Right atrium auricular region (tissue), 2 donors: ENCODE measurements around the gene GORAB. TPM values are rescaled to one million over a fixed set of nuclear protein-coding genes. Genes with fewer than 3 reads are reported as not detected.
A peak's percentile ranks its signal among the peaks of the same experiment; 100 is the strongest.

Experiments
- DNase-seq: peaks from one replicate; pipeline ENCODE4 v3.0.0-alpha.2; 2019; ENCODE audit warnings: low spot score
- H3K27ac ChIP-seq, 2 donors: fragments of 200-600 bp; sonication (generic); 1 replicate in 1 of 2; 2 replicates in 1 of 2; pipeline ENCODE4 v1.5.1; 2016 to 2019
- H3K27me3 ChIP-seq, 2 donors: fragments of 200-600 bp; sonication (generic); one replicate each; pipeline versions ENCODE4 v1.5.1 to v1.6.0; 2017 to 2019
- H3K36me3 ChIP-seq: fragments of 200-600 bp; sonication (generic); one replicate; pipeline ENCODE4 v1.5.1; 2016
- H3K4me1 ChIP-seq, 2 donors: fragments of 200-600 bp; sonication (generic); one replicate each; pipeline versions ENCODE4 v1.5.1 to v1.6.0; 2017 to 2019
- H3K4me3 ChIP-seq, 2 donors: fragments of 200-600 bp; sonication (generic); 1 replicate in 1 of 2; 2 replicates in 1 of 2; pipeline ENCODE4 v1.5.1; 2017 to 2019; ENCODE audit warnings: mild to moderate bottlenecking in 1 of 2, moderate library complexity in 1 of 2
- H3K9me3 ChIP-seq, 2 donors: fragments of 200-600 bp; sonication (generic); one replicate each; pipeline ENCODE4 v1.5.1; 2019
- CTCF ChIP-seq, 2 donors: fragments of 200-600 bp; sonication (generic); IDR thresholded peaks; one replicate each; pipeline ENCODE4 v1.5.1; 2019; ENCODE audit warnings: antibody characterized with exemption in 2 of 2
- total RNA-seq, 2 donors: library from RNA; depleted of rRNA; stranded (reverse); fragments of >200 nt; gene quantifications; one replicate each; pipeline ENCODE4 v1.1.0, GENCODE V29; 2016

Gene GORAB
- total RNA-seq, 2 donors from 2014 or later: 4.9 to 9.2 TPM

GRCh38 chr1:170518185-170518834 lies 13.7 kb upstream of the GORAB start:
- H3K4me1 ChIP-seq: no peaks in the 10 kb centered on the region
- H3K27me3 ChIP-seq: no peaks in the 10 kb centered on the region
- DNase-seq: no peak
- no peak for TF ChIP-seq CTCF (IDR thresholded peaks at IDR 0.05)
- H3K9me3 ChIP-seq: no peaks in the 10 kb centered on the region
- no peak overlapping the region for H3K4me3 ChIP-seq
- H3K36me3 ChIP-seq: no peaks in the 10 kb centered on the region
- H3K27ac ChIP-seq: no peak overlapping the region

GRCh38 chr1:170518965-170519364 lies 13.0 kb upstream of the GORAB start:
- H3K9me3 ChIP-seq: no peaks in the 10 kb centered on the region
- H3K27ac ChIP-seq: no peak overlapping the region
- no peak for DNase-seq
- TF ChIP-seq CTCF (IDR thresholded peaks at IDR 0.05): no peak
- no peak overlapping the region for H3K4me3 ChIP-seq
- H3K27me3 ChIP-seq: no peaks in the 10 kb centered on the region
- H3K36me3 ChIP-seq: no peaks in the 10 kb centered on the region
- no peaks in the 10 kb centered on the region for H3K4me1 ChIP-seq

DNA sequence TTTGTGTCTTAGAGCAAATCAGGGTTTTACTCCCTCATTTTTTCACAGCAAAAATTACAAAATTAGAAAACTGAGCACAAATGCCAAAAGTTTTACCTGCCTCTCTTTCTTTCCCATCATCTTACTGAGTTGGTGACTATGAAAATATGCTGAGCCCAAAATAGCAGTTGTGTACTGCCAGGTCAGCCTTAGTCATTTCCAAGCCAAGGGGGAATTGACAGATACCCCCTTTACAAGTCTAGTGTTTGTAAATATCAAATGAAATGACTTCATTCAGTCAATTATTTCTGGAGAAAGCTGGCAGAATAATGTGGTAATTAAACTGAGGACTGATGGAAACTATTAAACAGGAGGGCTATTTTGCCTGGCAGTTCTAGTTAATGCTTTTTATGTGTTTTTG lies 11.4 kb upstream of the GORAB start:
- Histone ChIP-seq H3K36me3 (no peaks in the 10 kb centered on the region), H3K27me3 (no peaks in the 10 kb centered on the region), H3K4me3 (no peak overlapping the region), H3K4me1 (no peaks in the 10 kb centered on the region), H3K9me3 (no peaks in the 10 kb centered on the region), H3K27ac (no peak overlapping the region)
- DNase-seq: no peak
- TF ChIP-seq CTCF (IDR thresholded peaks at IDR 0.05): no peak

GRCh38 chr1:170521818-170522217 lies 10.1 kb upstream of the GORAB start:
- Histone ChIP-seq H3K4me1 (no peaks in the 10 kb centered on the region), H3K36me3 (no peaks in the 10 kb centered on the region), H3K9me3 (no peaks in the 10 kb centered on the region), H3K27me3 (no peaks in the 10 kb centered on the region), H3K27ac (no peak overlapping the region), H3K4me3 (no peak overlapping the region)
- TF ChIP-seq CTCF (IDR thresholded peaks at IDR 0.05): no peak
- DNase-seq: no peak

DNA sequence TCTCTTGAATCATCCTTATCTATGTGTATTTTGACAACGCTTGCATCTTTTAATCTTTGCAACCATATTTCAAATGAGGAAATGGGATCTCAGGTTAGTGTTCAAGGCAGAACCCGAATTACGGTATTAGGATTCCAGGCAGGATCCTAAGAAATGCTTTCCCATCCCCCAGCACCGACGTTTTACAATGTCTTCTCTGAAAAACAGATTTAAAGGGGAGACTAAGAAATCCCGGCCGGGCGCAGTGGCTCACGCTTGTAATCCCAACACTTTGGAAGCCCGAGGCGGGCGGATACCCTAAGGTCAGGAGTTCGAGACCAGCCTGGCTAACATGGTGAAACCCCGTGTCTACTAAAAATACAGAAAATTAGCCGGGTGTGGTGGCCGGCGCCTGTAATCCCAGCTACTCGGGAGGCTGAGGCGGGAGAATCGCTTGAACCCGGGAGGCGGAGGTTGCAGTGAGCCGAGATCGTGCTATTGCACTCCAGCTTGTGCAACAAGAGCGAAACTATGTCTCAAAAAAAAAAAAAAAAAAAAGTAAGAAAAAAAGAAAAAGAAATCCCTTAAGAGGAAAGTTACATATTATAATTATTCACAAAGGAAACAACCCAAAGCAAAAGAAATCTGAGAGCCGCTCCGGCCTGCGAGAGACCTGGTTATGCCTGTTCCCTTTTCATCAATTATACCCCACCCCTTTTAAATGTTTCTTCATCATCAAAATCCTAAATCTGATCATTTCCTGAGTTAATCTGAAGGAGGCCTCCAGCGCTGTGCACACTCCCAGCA lies 801 bp upstream of the GORAB start:
- Histone ChIP-seq H3K9me3 (no peaks in the 10 kb centered on the region), H3K4me1 (peaks cover 0 to 20% of the 10 kb centered on the region in 2 donors), H3K4me3 (peak overlapping the region; percentile 55 to 74), H3K27ac (peak overlapping the region; percentile 87 to 91), H3K36me3 (no peaks in the 10 kb centered on the region), H3K27me3 (no peaks in the 10 kb centered on the region)
- DNase-seq: peak; percentile 67
- no peak for TF ChIP-seq CTCF (IDR thresholded peaks at IDR 0.05)
